ENCODE results near the gene RUNDC1.

GRCh38 chr17:42950044-42950783, 30.2 kb upstream of the RUNDC1 start:
- TF ChIP-seq CTCF (IDR thresholded peaks at IDR 0.05) (no peak), SIN3A (IDR thresholded peaks at IDR 0.05; ENCODE audit: borderline replicate concordance, insufficient read depth, low read depth, low read length) (no peak), REST (IDR thresholded peaks at IDR 0.05; ENCODE audit: insufficient read depth in 1 of 2, low read depth in 2 of 2, low read length in 1 of 2) (no peak)
